K562 (cell line): ENCODE results near the gene MIF. TPM values are rescaled to one million over a fixed set of nuclear protein-coding genes. Genes with fewer than 3 reads are reported as not detected.

Experiments used
- CC2D1A ChIP-seq: fragments of 450-650 bp; IDR thresholded peaks from 2 replicates; pipeline ENCODE4 v1.6.1; 2017; ENCODE audit warnings: mild to moderate bottlenecking
- ESRRB ChIP-seq: fragments of 250-450 bp; sonication (Bioruptor Pico); IDR thresholded peaks from 2 replicates; pipeline ENCODE4 v1.5.0; 2020; ENCODE audit warnings: mild to moderate bottlenecking, moderate library complexity, borderline replicate concordance
- KDM4B ChIP-seq, 2 experiments: fragments of 450-650 bp in 1 of 2; sonication (generic) in 1 of 2; IDR thresholded peaks; 2 replicates each; pipeline ENCODE4 v1.6.1; 2016 to 2017; ENCODE audit warnings: borderline replicate concordance in 2 of 2, antibody characterized with exemption in 1 of 2, low read depth in 1 of 2, mild to moderate bottlenecking in 1 of 2
- KLF16 ChIP-seq: IDR thresholded peaks from 2 replicates; pipeline ENCODE4 v1.6.1; 2016; ENCODE audit warnings: antibody characterized with exemption
- MAZ ChIP-seq, 2 experiments: fragments of 450-650 bp in 1 of 2; sonication (generic) in 1 of 2; formaldehyde crosslinking; IDR thresholded peaks in 1 of 2; conservative IDR thresholded peaks in 1 of 2; 2 replicates each; pipeline versions ENCODE4 v1.4.0 to v1.5.0; 2020; ENCODE audit warnings: mild to moderate bottlenecking in 1 of 2, missing genetic modification reagents in 1 of 2
- NCOA6 ChIP-seq: fragments of 450-650 bp; IDR thresholded peaks from 2 replicates; pipeline ENCODE4 v1.6.1; 2017; ENCODE audit warnings: mild to moderate bottlenecking
- POLR2AphosphoS5 ChIP-seq: IDR thresholded peaks from 2 replicates; pipeline ENCODE4 v1.6.1; 2011; ENCODE audit warnings: mild to moderate bottlenecking, low read depth, low read length, moderate library complexity; ENCODE audit not compliant: control insufficient read depth, insufficient read depth
- POLR3G ChIP-seq: IDR thresholded peaks from 2 replicates; pipeline ENCODE4 v1.6.1; 2011; ENCODE audit not compliant: insufficient read length, insufficient replicate concordance; ENCODE audit errors: extremely low read depth
- TAF7 ChIP-seq: fragments of 450-650 bp; IDR thresholded peaks from 2 replicates; pipeline ENCODE4 v1.6.1; 2016; ENCODE audit warnings: missing genetic modification characterization, missing compliant biosample characterization
- TRIM28 ChIP-seq: fragments of 450-650 bp; IDR thresholded peaks from 2 replicates; pipeline ENCODE4 v1.6.1; 2017
- YY1 ChIP-seq, 3 experiments: IDR thresholded peaks; 2 replicates each; pipeline ENCODE4 v1.6.1; 2011; ENCODE audit warnings: low read length in 2 of 3, mild to moderate bottlenecking in 2 of 3, moderate library complexity in 2 of 3, borderline replicate concordance in 1 of 3, control low read depth in 1 of 3, low read depth in 1 of 3; ENCODE audit not compliant: insufficient read depth in 3 of 3, insufficient replicate concordance in 2 of 3, control insufficient read depth in 1 of 3, insufficient read length in 1 of 3; ENCODE audit errors: extremely low read depth in 1 of 3
- ZNF133 ChIP-seq: fragments of 250-450 bp; sonication (Bioruptor Pico); IDR thresholded peaks from 2 replicates; pipeline ENCODE4 v1.4.0; 2020; ENCODE audit warnings: mild to moderate bottlenecking
- ZNF232 ChIP-seq: sonication (generic); formaldehyde crosslinking; IDR thresholded peaks from 2 replicates; pipeline ENCODE4 v1.8.0; 2022; ENCODE audit warnings: mild to moderate bottlenecking, missing genetic modification reagents
- ZNF644 ChIP-seq: fragments of 200-800 bp; sonication (Bioruptor generic); IDR thresholded peaks from 2 replicates; pipeline ENCODE4 v1.6.1; 2016; ENCODE audit warnings: low read depth, missing genetic modification characterization, missing compliant biosample characterization
- ZNF75A ChIP-seq: fragments of 450-650 bp; formaldehyde crosslinking; IDR thresholded peaks from 2 replicates; pipeline ENCODE4 v1.4.0; 2020; ENCODE audit warnings: mild to moderate bottlenecking
- polyA plus RNA-seq, 8 experiments: library from polyadenylated mRNA; depleted of rRNA in 4 of 8; stranded (reverse) in 5 of 8; unstranded in 3 of 8; fragments of >200 nt; fragmentation: Nextera tagmentation in 2 of 8; fragmentation: Illumina TruSeq in 1 of 8; extraction: Ambion mirVana in 2 of 8; extraction: Trizol in 1 of 8; gene quantifications; 2 replicates each; pipeline versions ENCODE4 v1.2.1 to v1.2.3, GENCODE V29; 2011 to 2014; ENCODE audit warnings: inconsistent platforms in 1 of 8, missing spikeins in 1 of 8
- total RNA-seq, 7 experiments: library from RNA; depleted of rRNA in 6 of 7; stranded (reverse); fragments of >200 nt in 6 of 7; fragmentation: Illumina TruSeq in 2 of 7; extraction: Trizol in 2 of 7; gene quantifications; 2 replicates each; pipeline versions ENCODE4 v1.2.1 to v1.2.3, GENCODE V29; 2011 to 2021; ENCODE audit warnings: low replicate concordance in 1 of 7
- TF ChIP-seq, protein P1 (sequence below): sonication (generic); formaldehyde crosslinking; IDR thresholded peaks from 2 replicates; pipeline ENCODE4 v1.8.1; 2023; ENCODE audit warnings: mild to moderate bottlenecking, missing genetic modification reagents
- TF ChIP-seq, protein P2 (sequence below): fragments of 250-450 bp; sonication (Bioruptor Pico); IDR thresholded peaks from 2 replicates; pipeline ENCODE4 v1.5.0; 2021; ENCODE audit warnings: mild to moderate bottlenecking, borderline replicate concordance
- TF ChIP-seq, protein P3 (sequence below): sonication (generic); formaldehyde crosslinking; IDR thresholded peaks from 2 replicates; pipeline ENCODE4 v1.9.0; 2022; ENCODE audit warnings: mild to moderate bottlenecking, missing genetic modification reagents
- TF ChIP-seq, protein P4 (sequence below): fragments of 250-450 bp; sonication (Bioruptor Pico); IDR thresholded peaks from 2 replicates; pipeline ENCODE4 v1.8.0; 2022; ENCODE audit warnings: moderate library complexity, mild to moderate bottlenecking, inconsistent platforms

The MIF gene
- total and polyA plus RNA-seq, 9 of the 15 experiments (the other 6 are each of a cell fraction or from before 2014, with no cell fraction given): 7.4 to 666 (median 193) TPM

DNA sequence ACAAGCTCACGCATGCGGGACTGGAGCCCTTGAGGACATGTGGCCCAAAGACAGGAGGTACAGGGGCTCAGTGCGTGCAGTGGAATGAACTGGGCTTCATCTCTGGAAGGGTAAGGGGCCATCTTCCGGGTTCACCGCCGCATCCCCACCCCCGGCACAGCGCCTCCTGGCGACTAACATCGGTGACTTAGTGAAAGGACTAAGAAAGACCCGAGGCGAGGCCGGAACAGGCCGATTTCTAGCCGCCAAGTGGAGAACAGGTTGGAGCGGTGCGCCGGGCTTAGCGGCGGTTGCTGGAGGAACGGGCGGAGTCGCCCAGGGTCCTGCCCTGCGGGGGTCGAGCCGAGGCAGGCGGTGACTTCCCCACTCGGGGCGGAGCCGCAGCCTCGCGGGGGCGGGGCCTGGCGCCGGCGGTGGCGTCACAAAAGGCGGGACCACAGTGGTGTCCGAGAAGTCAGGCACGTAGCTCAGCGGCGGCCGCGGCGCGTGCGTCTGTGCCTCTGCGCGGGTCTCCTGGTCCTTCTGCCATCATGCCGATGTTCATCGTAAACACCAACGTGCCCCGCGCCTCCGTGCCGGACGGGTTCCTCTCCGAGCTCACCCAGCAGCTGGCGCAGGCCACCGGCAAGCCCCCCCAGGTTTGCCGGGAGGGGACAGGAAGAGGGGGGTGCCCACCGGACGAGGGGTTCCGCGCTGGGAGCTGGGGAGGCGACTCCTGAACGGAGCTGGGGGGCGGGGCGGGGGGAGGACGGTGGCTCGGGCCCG is at the start of gene MIF (continued):
- peak in 1 of 3 experiments; percentile 17 for TF ChIP-seq YY1 (IDR thresholded peaks at IDR 0.05; ENCODE audit: borderline replicate concordance in 1 of 3, control insufficient read depth in 1 of 3, extremely low read depth in 1 of 3, insufficient read depth in 3 of 3, insufficient read length in 1 of 3, insufficient replicate concordance in 2 of 3, low read depth in 1 of 3, low read length in 2 of 3)
- TF ChIP-seq, protein P1, sequence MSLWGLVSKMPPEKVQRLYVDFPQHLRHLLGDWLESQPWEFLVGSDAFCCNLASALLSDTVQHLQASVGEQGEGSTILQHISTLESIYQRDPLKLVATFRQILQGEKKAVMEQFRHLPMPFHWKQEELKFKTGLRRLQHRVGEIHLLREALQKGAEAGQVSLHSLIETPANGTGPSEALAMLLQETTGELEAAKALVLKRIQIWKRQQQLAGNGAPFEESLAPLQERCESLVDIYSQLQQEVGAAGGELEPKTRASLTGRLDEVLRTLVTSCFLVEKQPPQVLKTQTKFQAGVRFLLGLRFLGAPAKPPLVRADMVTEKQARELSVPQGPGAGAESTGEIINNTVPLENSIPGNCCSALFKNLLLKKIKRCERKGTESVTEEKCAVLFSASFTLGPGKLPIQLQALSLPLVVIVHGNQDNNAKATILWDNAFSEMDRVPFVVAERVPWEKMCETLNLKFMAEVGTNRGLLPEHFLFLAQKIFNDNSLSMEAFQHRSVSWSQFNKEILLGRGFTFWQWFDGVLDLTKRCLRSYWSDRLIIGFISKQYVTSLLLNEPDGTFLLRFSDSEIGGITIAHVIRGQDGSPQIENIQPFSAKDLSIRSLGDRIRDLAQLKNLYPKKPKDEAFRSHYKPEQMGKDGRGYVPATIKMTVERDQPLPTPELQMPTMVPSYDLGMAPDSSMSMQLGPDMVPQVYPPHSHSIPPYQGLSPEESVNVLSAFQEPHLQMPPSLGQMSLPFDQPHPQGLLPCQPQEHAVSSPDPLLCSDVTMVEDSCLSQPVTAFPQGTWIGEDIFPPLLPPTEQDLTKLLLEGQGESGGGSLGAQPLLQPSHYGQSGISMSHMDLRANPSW (CRISPR knock-in tag): no peak
- TF ChIP-seq, protein P2, sequence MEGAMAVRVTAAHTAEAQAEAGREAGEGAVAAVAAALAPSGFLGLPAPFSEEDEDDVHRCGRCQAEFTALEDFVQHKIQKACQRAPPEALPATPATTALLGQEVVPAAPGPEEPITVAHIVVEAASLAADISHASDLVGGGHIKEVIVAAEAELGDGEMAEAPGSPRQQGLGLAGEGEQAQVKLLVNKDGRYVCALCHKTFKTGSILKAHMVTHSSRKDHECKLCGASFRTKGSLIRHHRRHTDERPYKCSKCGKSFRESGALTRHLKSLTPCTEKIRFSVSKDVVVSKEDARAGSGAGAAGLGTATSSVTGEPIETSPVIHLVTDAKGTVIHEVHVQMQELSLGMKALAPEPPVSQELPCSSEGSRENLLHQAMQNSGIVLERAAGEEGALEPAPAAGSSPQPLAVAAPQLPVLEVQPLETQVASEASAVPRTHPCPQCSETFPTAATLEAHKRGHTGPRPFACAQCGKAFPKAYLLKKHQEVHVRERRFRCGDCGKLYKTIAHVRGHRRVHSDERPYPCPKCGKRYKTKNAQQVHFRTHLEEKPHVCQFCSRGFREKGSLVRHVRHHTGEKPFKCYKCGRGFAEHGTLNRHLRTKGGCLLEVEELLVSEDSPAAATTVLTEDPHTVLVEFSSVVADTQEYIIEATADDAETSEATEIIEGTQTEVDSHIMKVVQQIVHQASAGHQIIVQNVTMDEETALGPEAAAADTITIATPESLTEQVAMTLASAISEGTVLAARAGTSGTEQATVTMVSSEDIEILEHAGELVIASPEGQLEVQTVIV (CRISPR knock-in tag): no peak
- TF ChIP-seq ZNF75A (CRISPR knock-in tag): no peak
- TF ChIP-seq POLR2AphosphoS5: peak; percentile 39; the same call in 1 of the 2 replicates
- TF ChIP-seq TAF7: peak; percentile 55; the same call in 1 of the 2 replicates
- TF ChIP-seq MAZ (CRISPR knock-in tag; conservative IDR thresholded peaks at IDR 0.05 in 1 of 2, IDR thresholded peaks at IDR 0.05 in 1 of 2): peak; percentile 63 to 69; a peak in 2 of 4 replicates
- no peak for TF ChIP-seq NCOA6
- TF ChIP-seq CC2D1A: no peak; the same call in 1 of the 2 replicates
- TF ChIP-seq POLR3G: no peak
- TF ChIP-seq ZNF232: no peak
- peak; percentile 15; the same call in 1 of the 2 replicates for TF ChIP-seq KLF16
- no peak for TF ChIP-seq TRIM28
- TF ChIP-seq, protein P3, sequence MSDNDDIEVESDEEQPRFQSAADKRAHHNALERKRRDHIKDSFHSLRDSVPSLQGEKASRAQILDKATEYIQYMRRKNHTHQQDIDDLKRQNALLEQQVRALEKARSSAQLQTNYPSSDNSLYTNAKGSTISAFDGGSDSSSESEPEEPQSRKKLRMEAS (CRISPR knock-in tag): peak; percentile 41; the same call in 1 of the 2 replicates
- TF ChIP-seq, protein P4, sequence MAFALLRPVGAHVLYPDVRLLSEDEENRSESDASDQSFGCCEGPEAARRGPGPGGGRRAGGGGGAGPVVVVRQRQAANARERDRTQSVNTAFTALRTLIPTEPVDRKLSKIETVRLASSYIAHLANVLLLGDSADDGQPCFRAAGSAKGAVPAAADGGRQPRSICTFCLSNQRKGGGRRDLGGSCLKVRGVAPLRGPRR (CRISPR knock-in tag): no peak
- TF ChIP-seq KDM4B (IDR thresholded peaks at IDR 0.05; ENCODE audit: borderline replicate concordance in 2 of 2, low read depth in 1 of 2): no peak
- 0 out of 2 replicates have a peak, but pooled peaks have one; percentile 43 for TF ChIP-seq ZNF644 (tag)
- no peak for TF ChIP-seq ESRRB (CRISPR knock-in tag)
- TF ChIP-seq ZNF133 (CRISPR knock-in tag): no peak
